Measurements from ENCODE around the gene JAZF1. TPM values are rescaled to one million over a fixed set of nuclear protein-coding genes. Genes with fewer than 3 reads are reported as not detected.

Gene JAZF1
- polyA plus RNA-seq, 1 experiment, result 11.6 TPM

GRCh38 chr7:28121496-28121895, 59.1 kb downstream of the JAZF1 start:
- H3K36me3 ChIP-seq (ENCODE audit: control insufficient read depth, insufficient read depth, low read length), result no peaks in the 10 kb centered on the region
- no peaks in the 10 kb centered on the region for H3K27me3 ChIP-seq (ENCODE audit: control insufficient read depth, insufficient read depth, low read length)
- ChIA-PET POLR2A (no interaction called here), CTCF (interaction anchor here (1.0 to 1.1 kb wide), 3 partner anchors 13 to 24 kb away, joined by 3 to 4 read pairs (median 4); no protein-coding TSS in a partner anchor)
- DNase-seq (ENCODE audit: low read depth), result no peak
- TF ChIP-seq CTCF (IDR thresholded peaks at IDR 0.05; ENCODE audit: insufficient read depth, low read depth, low read length), result no peak
- H3K4me3 ChIP-seq (ENCODE audit: low read depth, low read length), result no peak overlapping the region

- Histone ChIP-seq H3K4me3 (ENCODE audit: low read depth, low read length) (no peak overlapping the region), H3K27me3 (ENCODE audit: control insufficient read depth, insufficient read depth, low read length) (no peaks in the 10 kb centered on the region), H3K36me3 (ENCODE audit: control insufficient read depth, insufficient read depth, low read length) (no peaks in the 10 kb centered on the region)
- no peak for DNase-seq (ENCODE audit: low read depth)
- no peak for TF ChIP-seq CTCF (IDR thresholded peaks at IDR 0.05; ENCODE audit: insufficient read depth, low read depth, low read length)
- ChIA-PET CTCF (no interaction called here), POLR2A (no interaction called here)
Observed at GRCh38 chr7:28116041-28116440, 64.6 kb downstream of the JAZF1 start.

GRCh38 chr7:28115261-28115660, 65.3 kb downstream of the JAZF1 start:
- ChIA-PET POLR2A (no interaction called here), CTCF (no interaction called here)
- DNase-seq (ENCODE audit: low read depth), result no peak
- H3K36me3 ChIP-seq (ENCODE audit: control insufficient read depth, insufficient read depth, low read length), result no peaks in the 10 kb centered on the region
- H3K4me3 ChIP-seq (ENCODE audit: low read depth, low read length), result no peak overlapping the region
- no peak for TF ChIP-seq CTCF (IDR thresholded peaks at IDR 0.05; ENCODE audit: insufficient read depth, low read depth, low read length)
- H3K27me3 ChIP-seq (ENCODE audit: control insufficient read depth, insufficient read depth, low read length), result no peaks in the 10 kb centered on the region

- no peak for TF ChIP-seq CTCF (IDR thresholded peaks at IDR 0.05; ENCODE audit: insufficient read depth, low read depth, low read length)
- Histone ChIP-seq H3K36me3 (ENCODE audit: control insufficient read depth, insufficient read depth, low read length) (no peaks in the 10 kb centered on the region), H3K27me3 (ENCODE audit: control insufficient read depth, insufficient read depth, low read length) (no peaks in the 10 kb centered on the region), H3K4me3 (ENCODE audit: low read depth, low read length) (no peak overlapping the region)
- CTCF ChIA-PET, result interaction anchor here (1.3 kb wide), 1 partner anchor 10 kb away, joined by 3 read pairs; no protein-coding TSS in a partner anchor
- POLR2A ChIA-PET, result interaction anchor here (0.6 kb wide), 1 partner anchor 11 kb away, joined by 4 read pairs; no protein-coding TSS in a partner anchor
- DNase-seq (ENCODE audit: low read depth), result no peak
Observed at GRCh38 chr7:28114056-28114455, 66.5 kb downstream of the JAZF1 start.

GRCh38 chr7:28112883-28113540, 67.6 kb downstream of the JAZF1 start:
- POLR2A ChIA-PET, result no interaction called here

More at GRCh38 chr7:28112883-28113540, 67.6 kb downstream of the JAZF1 start:
- no peak for DNase-seq (ENCODE audit: low read depth)
- TF ChIP-seq CTCF (IDR thresholded peaks at IDR 0.05; ENCODE audit: insufficient read depth, low read depth, low read length), result no peak
- CTCF ChIA-PET, result interaction anchor here (1.3 kb wide), 1 partner anchor 8 kb away, joined by 3 read pairs; no protein-coding TSS in a partner anchor
- no peaks in the 10 kb centered on the region for H3K27me3 ChIP-seq (ENCODE audit: control insufficient read depth, insufficient read depth, low read length)
- H3K36me3 ChIP-seq (ENCODE audit: control insufficient read depth, insufficient read depth, low read length), result no peaks in the 10 kb centered on the region
- no peak overlapping the region for H3K4me3 ChIP-seq (ENCODE audit: low read depth, low read length)

Measured in BJ (cell line).